ENCODE measurements around the gene MAML2.
"Not testable (repeated sequence)": the region's sequence is repeated elsewhere in the genome, so short reads cannot be mapped to it uniquely, and the experiment has no call there.

MAML2 gene

DNA sequence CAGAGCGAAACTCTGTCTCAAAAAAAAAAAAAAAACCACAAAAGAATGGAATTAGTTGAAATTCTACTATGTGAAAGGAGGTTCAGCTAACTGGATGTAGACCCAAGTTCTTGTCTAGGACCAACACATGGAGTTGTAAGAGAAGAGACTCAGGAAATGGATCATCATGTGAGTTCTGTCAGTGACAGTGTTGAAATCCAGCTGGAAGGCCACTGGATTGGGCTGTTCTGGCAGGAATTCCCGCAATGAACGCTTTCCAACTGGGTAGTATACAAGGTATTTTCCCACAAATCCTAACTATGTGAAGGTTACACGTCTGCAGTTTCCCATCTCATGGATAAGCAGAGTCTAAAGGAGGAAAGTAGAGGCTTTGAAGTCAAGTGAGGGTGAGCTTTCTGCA lies 151.2 kb downstream of the MAML2 start:
- DNase-seq (ENCODE audit: low read depth in 2 of 3, low spot score in 2 of 3), result no peak

DNA sequence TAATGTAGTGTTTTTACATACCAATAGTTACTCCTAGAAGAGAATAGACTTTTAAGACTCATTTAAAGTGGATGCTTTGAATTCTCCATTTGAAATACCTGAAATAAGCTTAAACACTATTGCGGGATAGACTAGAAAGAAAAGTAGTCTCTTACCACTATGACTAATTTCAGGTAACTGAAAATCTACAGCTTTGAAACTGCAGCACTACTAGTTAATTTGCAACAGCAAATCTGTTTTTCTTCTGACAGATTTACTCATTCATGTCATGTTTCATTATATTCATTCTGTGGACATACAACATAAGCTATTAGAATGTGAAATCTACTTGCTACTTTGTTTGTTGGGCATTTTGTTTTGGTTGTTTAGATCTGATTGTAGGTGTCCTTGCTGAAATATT lies 153.6 kb downstream of the MAML2 start:
- DNase-seq (ENCODE audit: low read depth in 2 of 3, low spot score in 2 of 3), result no peak

DNA sequence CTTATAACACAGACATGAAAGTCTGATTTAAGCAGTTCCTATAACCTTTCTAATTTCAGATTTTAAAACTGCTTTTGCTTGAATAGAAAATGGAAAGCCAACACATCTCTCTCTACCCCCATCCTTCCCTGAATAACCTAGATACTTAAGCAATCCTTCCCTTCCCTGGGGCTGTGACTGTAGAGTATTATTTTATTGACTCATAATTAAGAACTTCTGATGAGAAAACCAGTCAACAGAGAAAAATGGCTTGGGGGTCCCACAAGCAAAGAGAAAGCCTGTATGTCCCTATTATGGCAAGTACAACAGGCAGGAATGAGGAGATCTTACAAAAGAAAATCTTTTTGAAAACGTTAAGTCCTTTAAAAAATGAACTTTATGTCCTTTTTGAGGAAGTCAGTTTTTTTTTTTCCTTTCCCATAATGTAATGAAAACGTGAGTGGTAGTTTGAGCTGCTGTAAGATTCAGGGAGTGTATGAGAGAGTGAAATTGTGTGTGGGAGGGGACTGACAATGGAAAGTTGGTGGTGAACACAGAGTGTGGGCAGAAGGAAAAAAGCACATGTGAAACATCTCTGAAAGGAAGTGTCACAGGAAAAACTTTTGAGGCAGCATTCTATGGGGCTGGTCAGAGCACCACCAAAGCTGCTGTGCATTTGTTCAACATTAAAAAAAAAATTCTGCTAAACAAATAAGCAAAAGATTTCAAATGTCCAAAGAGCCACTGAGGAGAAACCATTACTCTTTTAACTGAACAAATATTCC lies 154.6 kb downstream of the MAML2 start:
- no peak for DNase-seq (ENCODE audit: low read depth in 2 of 3, low spot score in 2 of 3)

DNA sequence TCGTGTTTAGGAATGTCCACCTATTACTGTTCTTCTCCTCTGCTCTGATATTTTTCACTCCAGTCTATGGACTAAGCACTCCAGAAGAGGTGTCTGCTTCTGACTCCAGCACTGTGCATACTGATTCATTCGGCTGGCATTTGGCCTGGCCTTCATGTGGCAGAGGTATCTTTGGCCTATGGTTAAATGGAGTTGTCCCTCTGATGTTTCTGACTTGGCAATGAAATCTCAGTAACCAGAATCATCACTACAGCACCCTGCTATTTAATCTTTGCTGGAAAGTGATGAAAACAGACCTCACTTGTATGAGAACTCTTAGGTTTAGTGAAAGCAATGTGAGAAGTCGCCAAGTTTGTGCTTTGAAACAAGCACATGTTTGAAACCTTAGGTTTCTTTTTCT lies 155.2 kb downstream of the MAML2 start:
- no peak for DNase-seq (ENCODE audit: low read depth in 2 of 3, low spot score in 2 of 3)

DNA sequence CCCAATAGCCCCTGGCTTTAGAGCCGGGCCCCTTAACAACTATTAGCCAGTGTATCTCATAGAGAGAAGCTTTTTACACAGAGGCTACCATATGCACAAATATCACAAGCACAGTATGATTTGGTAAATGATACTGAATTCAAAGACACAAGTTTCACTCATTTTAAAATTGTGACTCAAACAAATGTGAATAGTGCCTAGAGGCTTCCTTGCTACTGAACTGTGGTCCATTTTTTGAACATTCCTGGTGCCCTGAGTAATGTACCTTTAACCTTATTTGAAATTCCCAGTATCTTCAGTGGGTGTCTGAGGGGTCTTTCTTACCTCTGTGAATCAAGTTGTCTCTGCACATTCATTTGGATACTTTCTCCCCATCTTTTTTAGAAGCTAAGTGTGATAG lies 156.2 kb downstream of the MAML2 start:
- no peak for DNase-seq (ENCODE audit: low read depth in 2 of 3, low spot score in 2 of 3)

DNA sequence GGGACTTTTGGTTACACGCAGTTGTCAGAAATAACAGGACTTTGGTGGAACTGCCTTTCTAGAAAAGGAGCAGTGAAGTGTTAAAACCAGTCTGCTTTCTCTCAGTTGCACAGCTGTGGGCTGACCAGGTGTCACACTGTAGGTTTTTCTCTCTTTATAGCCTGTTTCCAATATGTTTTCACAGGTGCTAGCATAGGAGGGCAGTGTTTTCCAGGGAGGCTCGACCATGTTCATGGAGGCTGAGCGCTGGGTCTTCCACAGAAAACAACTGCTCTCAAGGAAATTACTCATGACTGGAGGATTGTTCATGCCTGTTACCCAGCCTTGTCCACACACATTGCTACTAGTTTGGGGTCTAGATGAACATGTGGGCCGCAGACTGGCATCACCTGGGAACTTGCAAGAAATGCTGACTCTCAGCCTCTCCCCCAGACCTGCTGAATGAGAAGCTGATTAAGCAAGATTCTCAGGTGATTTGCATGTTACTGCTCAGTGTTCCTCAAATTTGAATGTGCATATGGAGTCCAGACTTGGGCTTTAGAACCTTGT lies 157.7 kb downstream of the MAML2 start:
- DNase-seq (ENCODE audit: low read depth in 2 of 3, low spot score in 2 of 3), result no peak

DNA sequence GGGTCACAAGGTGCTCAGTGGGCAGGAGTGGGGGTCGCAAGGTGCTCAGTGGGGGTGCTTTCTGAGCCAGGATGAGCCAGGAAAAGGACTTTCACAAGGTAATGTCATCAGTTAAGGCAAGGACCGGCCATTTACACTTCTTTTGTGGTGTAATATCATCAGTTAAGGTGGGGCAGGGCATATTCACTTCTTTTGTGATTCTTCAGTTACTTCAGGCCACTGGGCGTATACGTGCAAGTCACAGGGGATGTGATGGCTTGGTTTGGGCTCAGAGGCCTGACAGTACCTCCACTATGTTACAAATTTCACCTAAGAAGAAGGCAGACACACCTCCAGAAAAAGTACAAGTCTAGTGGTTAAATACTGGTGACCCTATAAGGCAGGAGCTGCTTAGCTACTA lies 162.1 kb downstream of the MAML2 start:
- not testable (repeated sequence) for DNase-seq (ENCODE audit: low read depth in 2 of 3, low spot score in 2 of 3)

DNA sequence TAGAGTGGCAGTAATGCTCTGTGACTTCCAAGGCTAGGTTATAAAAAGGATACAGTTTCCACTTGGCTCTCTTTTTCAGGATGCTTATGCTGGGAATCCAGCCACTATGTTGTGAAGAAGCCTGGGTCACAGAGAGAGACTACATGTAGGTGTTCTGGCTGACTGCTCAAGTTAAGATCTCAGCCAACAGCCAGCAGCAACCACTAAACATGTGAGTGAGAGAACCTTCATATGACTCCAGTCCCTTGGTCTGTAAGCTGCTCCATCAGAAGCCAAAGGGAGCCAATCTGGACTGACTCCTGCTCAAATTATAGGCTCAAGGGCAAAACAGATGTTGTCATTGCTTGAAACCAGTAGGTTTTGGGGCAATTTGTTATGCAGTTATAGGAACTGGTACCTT lies 162.7 kb downstream of the MAML2 start:
- no peak for DNase-seq (ENCODE audit: low read depth in 2 of 3, low spot score in 2 of 3)

DNA sequence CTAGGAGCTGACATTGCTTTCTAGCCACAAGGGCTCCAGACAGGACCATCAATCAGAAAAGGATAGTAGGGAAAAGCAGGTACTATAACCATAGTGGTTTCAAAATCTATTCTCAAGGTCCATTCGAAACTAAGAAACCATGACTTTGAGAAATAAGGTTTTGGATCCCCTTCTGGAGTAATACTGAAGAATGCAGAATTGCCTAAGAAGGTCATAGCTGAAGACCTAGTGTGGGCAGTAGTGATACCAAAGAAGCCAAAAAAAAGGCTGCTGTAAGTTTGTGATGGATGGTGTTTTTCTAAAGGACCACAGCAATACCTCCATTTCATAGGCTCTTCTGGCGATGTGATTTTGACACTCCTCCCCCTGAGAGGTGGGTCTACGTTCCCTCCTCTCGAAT lies 163.1 kb downstream of the MAML2 start:
- DNase-seq (ENCODE audit: low read depth in 2 of 3, low spot score in 2 of 3), result no peak

DNA sequence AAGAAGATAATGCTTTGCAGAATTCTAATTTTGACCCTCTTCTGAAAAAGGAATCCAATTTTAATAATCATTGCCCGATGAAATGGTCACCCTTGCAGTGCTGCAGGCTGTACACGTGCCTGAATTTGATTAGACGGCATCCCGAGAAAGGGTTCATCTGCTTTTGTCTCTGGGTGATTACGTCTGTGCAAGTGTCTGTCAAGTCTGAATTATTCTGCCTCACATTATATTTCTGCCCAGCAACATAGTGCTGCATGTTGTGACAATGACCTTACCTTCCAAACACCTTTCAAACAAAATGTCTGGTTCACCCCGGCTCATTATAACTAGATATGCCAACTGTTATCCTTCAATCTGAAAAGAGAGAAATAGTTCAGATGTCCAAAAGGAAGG lies 164.1 kb downstream of the MAML2 start:
- DNase-seq (ENCODE audit: low read depth in 2 of 3, low spot score in 2 of 3), result no peak

DNA sequence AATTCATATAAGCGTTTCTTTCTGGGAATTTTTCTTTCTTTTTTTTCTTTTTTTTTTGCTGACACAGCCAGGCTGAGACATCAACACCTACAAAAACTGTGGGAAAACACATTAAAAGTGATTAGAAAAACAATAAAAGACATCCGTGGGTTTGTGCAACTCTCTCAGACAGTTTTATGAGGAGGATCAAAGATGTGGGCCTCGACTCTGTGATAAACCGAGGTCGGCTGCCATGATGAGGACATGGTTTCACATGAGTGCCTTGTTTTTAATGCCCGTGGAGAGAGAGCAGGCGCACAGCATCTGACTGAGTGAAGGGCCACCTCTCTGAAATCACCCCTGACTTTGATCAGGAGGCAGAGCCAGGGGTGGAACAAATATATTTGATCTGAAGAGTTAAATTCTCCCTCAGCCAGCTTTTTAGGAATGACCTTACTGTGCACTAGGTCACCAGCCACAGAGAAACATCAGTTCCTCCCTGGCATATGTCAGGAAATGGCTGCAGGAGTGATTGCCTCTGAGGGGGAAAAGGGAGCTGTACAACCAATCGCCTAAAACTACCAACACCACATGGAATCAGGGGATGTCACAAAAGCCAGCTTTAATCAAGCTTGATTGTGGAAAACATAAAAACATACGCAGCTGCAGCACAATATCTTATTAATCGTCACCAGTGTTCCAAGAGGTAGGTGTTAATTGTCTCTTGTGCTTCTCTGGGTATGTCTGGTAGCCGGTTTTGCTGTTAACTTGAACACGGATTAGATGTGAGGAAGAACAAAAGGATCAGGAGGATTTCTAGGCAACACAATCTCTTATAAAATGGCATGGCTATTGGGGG lies 164.7 kb downstream of the MAML2 start:
- DNase-seq (ENCODE audit: low read depth in 2 of 3, low spot score in 2 of 3), result no peak

DNA sequence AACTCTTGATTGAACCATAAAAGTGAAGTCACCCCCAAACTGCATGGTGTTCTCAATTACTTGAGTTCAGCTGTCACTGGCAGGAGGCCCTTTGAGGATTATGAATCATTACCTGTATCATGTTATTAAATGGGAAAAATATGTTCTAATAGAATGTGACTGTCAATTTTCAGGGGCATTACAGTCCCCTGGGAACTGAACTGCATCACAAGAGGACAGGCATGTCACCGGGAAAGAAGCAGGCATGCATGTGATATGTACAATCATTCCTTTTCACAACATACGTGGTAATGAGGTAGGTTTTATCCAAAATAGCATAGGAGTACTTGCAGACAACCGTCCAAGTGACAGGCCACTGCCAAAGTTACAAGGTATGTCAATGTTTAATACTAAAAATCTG lies 165.8 kb downstream of the MAML2 start:
- DNase-seq (ENCODE audit: low read depth in 2 of 3, low spot score in 2 of 3), result no peak

DNA sequence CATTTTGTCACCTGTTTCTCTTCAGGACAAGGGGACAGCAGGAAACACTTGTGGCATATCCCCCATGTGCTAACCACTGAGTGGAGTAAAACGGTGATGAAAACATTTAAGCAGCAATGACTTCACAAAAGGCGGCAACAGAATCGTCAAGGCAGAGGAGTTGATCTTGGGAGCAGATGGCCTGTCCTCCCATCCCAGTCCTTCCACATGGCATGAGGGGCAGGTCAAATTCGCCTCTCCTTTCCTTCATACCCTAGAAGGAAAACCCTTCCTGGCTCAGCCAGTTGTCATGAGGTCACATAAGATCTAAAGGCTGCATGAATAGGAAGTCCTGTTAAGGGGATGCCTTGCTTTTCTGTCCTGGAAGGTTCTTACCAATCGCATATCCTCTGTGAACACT lies 169.1 kb downstream of the MAML2 start:
- no peak for DNase-seq (ENCODE audit: low read depth in 2 of 3, low spot score in 2 of 3)

DNA sequence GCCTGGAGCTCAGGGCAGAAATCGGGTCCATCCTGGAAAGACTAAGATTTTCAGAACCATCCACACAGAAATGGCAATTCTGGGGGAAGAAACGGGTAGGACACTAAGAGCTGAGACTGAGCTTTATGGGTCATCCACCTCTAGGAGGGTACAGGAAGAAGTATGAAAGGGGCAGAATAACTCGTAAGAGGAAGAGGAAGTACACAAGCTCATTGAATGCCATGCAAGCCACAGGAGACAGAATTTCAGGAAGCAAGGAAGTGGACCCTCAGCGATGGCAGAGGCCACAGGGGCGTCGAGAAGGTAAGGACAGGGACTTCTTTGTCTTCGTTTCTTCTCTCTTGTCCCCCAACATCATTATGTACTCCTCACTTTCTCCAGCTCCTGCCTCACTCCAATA lies 169.6 kb downstream of the MAML2 start:
- no peak for DNase-seq (ENCODE audit: low read depth in 2 of 3, low spot score in 2 of 3)

DNA sequence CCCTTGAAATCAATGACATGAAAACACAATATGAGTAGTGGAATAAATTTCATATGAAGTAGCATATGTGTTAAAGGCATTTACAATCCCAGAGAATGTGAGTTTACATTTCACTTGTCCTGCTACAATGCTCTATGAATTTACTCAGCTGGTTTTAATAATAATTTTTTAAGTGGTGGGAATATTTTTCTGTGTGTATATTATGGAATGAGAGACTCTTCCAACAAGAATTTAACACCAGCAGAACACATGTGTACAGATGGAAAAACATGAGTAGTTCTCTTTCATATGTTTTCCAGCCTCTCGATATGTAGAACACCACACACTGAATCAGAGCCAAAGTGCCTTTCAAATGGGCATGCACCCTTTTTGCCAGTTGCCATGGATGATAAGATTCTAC lies 170.4 kb downstream of the MAML2 start:
- DNase-seq (ENCODE audit: low read depth in 2 of 3, low spot score in 2 of 3), result no peak

DNA sequence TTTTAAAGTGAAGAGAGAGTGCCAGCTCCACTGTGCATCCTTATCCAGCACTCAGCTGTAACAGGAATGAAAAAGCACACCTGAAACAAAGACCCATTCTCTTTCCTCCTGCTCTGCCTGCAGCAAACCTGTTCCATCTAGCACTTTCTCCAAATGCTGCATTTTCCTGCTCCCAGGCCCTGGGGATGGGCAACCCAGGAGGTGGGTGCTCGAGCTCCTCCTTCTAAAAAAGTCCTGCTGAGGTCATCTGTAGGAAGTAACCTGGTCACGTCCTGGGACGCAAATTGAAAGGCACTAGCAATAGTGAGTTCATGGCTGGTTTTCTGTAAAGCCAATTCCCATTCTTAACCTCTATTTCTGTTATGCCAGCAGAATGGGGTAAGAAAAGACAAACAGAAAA lies 173.7 kb downstream of the MAML2 start:
- DNase-seq (ENCODE audit: low read depth in 2 of 3, low spot score in 2 of 3), result no peak

DNA sequence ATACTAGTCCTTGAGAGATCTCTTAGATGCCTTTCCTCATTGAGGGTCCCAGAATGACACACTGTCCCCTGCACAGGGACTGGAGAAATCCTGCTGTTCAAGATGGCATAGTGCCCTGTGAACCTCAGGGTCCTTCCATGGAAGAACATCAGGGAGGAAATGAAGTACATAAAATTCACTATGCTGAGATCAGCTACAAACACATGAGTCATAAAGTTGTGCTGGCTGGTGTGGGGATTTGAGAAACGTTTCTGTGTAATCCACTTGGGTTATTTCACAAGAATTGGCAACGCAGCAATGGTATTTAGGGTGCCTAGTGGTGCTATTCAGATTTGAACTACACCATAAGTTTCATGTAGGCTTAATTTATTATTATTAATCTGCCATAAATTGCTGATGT lies 174.4 kb downstream of the MAML2 start:
- DNase-seq (ENCODE audit: low read depth in 2 of 3, low spot score in 2 of 3), result no peak

DNA sequence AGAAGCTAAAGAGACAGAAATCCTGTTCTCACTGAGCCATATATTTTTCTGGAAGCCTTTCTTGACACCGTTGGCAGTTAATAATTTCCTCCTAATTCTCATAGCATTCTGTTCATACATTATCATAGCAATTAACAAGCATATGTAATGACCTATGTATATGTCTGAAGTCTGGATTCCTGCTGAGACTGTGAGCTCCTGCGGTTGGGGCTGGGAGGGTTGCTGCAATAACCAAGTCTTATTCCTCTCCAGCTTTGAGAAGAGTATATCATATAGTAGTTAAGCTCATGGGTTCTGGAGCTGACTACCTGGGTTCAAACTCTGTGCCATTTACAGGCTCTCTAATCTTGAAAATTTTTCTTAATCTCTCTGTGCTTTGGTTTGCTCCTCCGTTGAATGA lies 175.2 kb downstream of the MAML2 start:
- DNase-seq (ENCODE audit: low read depth in 2 of 3, low spot score in 2 of 3), result no peak

DNA sequence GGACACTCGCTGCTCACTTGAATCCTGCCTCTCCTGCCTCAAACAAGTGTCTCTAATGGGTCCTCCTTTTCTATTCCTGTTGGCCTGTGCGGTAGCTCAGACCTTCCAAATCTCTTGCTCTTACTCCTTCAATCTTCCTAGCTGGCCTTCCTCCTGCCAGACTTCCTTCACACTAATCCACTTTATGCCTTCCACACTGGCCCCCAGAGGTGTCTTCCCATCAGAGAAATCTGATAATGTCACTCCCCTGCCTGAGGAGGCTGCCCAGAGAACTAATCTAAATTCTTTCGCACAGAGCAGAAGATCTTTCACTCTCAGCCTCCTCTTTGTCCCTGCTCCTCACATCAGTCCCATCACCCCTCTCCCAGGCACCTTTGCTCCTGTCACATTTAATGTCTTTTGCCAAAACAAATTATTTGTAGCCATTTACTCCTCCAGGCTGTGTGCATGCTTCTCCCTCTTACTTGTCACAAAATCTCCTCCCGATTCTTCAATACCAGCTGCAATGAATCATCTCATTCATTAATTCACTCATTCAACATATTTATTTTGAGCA lies 175.7 kb downstream of the MAML2 start:
- DNase-seq (ENCODE audit: low read depth in 2 of 3, low spot score in 2 of 3), result no peak

DNA sequence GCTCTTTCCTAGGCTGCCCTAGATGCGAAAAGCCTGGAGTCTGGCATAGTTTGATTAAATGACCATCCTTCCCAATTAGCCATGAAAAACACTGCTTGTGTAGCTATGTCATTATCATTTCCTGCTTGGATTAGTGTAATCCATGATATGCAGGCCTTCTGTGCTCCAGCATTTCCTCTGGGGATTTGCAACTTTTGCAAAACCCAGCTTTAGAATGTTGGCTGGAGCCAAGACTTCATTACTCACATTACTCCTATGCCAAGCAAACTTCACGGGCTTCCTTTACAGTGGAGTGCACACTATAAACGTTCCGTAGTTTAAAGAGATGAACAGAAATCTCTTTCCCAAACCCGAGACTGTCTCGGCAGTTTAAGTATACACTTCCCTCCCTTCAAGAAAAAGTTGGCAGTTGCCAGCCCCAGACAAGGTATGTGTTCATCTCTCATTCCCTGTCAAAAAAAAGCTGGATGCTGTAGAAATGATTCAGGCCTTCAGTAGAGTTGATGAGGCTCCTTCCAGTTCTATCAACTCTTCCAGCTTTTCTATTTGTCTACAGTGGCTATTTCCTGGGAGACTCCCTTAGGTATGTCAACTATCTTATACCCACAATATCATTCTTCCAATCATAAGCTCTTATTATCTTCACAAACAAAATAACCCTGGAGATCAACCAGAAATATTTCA lies 180.0 kb downstream of the MAML2 start:
- DNase-seq (ENCODE audit: low read depth in 2 of 3, low spot score in 2 of 3), result no peak

DNA sequence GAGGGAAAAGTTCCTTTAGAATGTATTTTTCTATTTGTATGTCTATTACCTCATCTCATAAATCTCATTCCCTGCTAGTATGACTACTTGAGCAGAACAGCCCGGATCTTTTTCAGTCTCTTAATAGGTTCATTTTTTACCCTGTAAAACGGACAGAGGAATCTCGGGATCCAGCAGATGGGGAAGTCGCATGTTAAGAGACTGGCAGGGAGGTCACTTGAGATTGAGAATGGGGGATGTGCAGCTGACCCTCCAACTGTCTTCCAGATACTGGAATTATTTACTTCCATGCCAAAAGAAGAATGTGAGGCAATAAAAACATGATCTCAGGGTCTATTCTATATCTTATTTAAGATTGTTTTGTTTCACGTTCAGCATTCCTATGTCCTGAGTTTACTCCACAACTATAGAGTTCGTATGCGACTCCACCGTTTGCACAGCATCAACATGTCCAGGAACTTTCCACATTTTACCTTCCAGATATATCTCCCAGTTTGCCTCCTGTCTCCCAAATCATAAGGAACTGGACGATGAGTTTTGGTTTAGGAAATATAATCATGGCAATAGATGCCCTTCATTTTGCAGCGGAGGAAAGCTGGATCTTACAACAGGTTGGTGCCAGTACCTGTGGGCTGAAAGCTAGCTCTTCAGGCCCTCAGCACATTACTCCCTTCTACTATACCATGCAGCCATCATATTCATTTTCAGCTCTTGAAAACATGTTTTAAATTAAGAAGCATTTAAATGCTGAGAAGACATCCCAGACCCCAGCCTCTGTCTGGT lies 181.5 kb downstream of the MAML2 start:
- DNase-seq (ENCODE audit: low read depth in 2 of 3, low spot score in 2 of 3), result no peak

All from activated CD8-positive, alpha-beta memory T cell treated with anti-CD3 and anti-CD28 coated beads for 48 hours (primary cell).